Mucosa of descending colon (tissue), 3 donors: Measurements from ENCODE around the gene ST6GALNAC1. TPM values are rescaled to one million over a fixed set of nuclear protein-coding genes. Genes with fewer than 3 reads are reported as not detected.
A peak's percentile ranks its signal among the peaks of the same experiment; 100 is the strongest.

Source experiments
- ATAC-seq: fragments of 200-7000 bp; cut with Tn5 transposase; one replicate; pipeline ENCODE4 v1.9.1; 2020; ENCODE audit warnings: mild to moderate bottlenecking, moderate library complexity
- DNase-seq, 3 donors: peaks; one replicate each; pipeline ENCODE4 v3.0.0-alpha.2; 2020
- H3K36me3 ChIP-seq: fragments of 200-600 bp; one replicate; pipeline ENCODE4 v1.8.0; 2021; ENCODE audit warnings: low read depth, mild to moderate bottlenecking
- H3K4me1 ChIP-seq: fragments of 200-600 bp; one replicate; pipeline ENCODE4 v1.8.0; 2021; ENCODE audit warnings: low read depth, mild to moderate bottlenecking
- H3K4me3 ChIP-seq: fragments of 200-600 bp; one replicate; pipeline ENCODE4 v1.8.0; 2021; ENCODE audit warnings: mild to moderate bottlenecking
- H3K9me3 ChIP-seq: fragments of 200-600 bp; one replicate; pipeline ENCODE4 v1.8.0; 2021; ENCODE audit warnings: mild to moderate bottlenecking
- intact Hi-C, 2 donors: fragments of 100-400 bp; cut with DNase I in 1 of 2; cut with micrococcal nuclease in 1 of 2; formaldehyde crosslinking; loops; one replicate each; pipeline versions ENCODE4 v1.11.0 to v1.11.1; 2022; cut with DNase I, micrococcal nuclease
- long read RNA-seq, 2 donors: library from polyadenylated mRNA; unstranded; transcript quantifications; one replicate each; pipeline ENCODE4 v2.0.0, GENCODE V29; 2019 to 2021
- total RNA-seq, 3 donors: library from RNA; stranded (reverse); fragmentation: NEBNext Ultra II Directional in 2 of 3; extraction: Animal tissue kit (Norgen Biotek cat#: 25700) in 2 of 3; gene quantifications; one replicate each; pipeline versions ENCODE4 v1.2.1 to v1.2.4, GENCODE V29; 2021 to 2023
- TF ChIP-seq, protein P1 (sequence below): fragments of 200-600 bp; IDR thresholded peaks from one replicate; pipeline ENCODE4 v1.8.0; 2022; ENCODE audit warnings: antibody characterized with exemption, mild to moderate bottlenecking
- donor health status: DM: no; HTN: no; CAD: no; lungs with moderate emphysema.
- donor health status: DM: no; HTN: no; CAD: no.
- donor health status: DM: no; HTN: yes; CAD: no.

Gene ST6GALNAC1, protein sequence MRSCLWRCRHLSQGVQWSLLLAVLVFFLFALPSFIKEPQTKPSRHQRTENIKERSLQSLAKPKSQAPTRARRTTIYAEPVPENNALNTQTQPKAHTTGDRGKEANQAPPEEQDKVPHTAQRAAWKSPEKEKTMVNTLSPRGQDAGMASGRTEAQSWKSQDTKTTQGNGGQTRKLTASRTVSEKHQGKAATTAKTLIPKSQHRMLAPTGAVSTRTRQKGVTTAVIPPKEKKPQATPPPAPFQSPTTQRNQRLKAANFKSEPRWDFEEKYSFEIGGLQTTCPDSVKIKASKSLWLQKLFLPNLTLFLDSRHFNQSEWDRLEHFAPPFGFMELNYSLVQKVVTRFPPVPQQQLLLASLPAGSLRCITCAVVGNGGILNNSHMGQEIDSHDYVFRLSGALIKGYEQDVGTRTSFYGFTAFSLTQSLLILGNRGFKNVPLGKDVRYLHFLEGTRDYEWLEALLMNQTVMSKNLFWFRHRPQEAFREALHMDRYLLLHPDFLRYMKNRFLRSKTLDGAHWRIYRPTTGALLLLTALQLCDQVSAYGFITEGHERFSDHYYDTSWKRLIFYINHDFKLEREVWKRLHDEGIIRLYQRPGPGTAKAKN
- 100 to 1,000 TPM in 2 of 3 donors, 10 to 100 TPM in 1; 90.2 to 363 (median 336) TPM for total RNA-seq
- long read RNA-seq, donor 1, transcript ST6GALNAC1-201 (9 exons, 2,570 nt), result major isoform, 18 of 54 reads
- long read RNA-seq, donor 1, partial matches to known transcripts, result 30 of 54 reads
- long read RNA-seq, donor 1, other reads (novel, unspliced or antisense), result 6 of 54 reads
- long read RNA-seq, donor 2, transcript ST6GALNAC1-201 (9 exons, 2,570 nt), result major isoform, 69 of 114 reads
- long read RNA-seq, donor 2, partial matches to known transcripts, result 22 of 114 reads
- long read RNA-seq, donor 2, other reads (novel, unspliced or antisense), result 17 of 114 reads

DNA sequence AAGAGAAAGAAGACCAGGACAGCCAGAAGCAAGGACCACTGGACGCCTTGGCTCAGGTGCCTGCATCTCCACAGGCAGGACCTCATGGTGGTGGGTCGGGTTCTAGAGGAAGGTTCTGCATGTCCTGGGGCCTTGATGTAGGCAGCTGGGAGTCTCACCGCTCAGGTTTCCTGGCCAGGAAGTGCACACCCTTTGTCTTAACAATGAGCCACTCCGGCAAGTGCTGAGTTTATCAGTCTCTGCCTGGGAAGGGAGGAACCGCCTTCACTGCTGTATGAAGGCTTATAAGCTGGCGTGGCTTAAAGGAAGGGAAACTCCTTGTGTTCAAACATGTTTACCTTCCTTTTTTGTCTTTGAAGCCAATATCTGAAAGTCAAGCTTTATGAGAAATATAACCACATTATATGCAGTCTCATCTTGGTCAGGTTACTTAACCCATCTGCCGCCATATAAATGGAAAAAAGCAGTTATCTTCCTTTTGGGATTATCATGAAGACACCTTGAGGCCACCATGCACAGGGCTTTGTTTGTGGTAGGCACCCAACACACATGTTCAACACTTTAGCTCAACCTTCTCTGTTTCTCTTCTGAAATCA lies at the start of gene ST6GALNAC1:
TSS of gene ST6GALNAC1 (minus strand) at position 205 of the 596 bp plus-strand sequence. CDS start at position 86, 119 bp downstream.
- intact Hi-C loops, result no loop called here
- TF ChIP-seq, protein P1, sequence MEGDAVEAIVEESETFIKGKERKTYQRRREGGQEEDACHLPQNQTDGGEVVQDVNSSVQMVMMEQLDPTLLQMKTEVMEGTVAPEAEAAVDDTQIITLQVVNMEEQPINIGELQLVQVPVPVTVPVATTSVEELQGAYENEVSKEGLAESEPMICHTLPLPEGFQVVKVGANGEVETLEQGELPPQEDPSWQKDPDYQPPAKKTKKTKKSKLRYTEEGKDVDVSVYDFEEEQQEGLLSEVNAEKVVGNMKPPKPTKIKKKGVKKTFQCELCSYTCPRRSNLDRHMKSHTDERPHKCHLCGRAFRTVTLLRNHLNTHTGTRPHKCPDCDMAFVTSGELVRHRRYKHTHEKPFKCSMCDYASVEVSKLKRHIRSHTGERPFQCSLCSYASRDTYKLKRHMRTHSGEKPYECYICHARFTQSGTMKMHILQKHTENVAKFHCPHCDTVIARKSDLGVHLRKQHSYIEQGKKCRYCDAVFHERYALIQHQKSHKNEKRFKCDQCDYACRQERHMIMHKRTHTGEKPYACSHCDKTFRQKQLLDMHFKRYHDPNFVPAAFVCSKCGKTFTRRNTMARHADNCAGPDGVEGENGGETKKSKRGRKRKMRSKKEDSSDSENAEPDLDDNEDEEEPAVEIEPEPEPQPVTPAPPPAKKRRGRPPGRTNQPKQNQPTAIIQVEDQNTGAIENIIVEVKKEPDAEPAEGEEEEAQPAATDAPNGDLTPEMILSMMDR, result no peak
- DNase-seq (peak; percentile 71 to 90 (median 82)), ATAC-seq (peak; percentile 83)
- Histone ChIP-seq H3K9me3 (no peaks in the 10 kb centered on the region), H3K4me1 (peaks cover 19% of the 10 kb centered on the region), H3K4me3 (peak within 1 kb of the TSS; percentile 31), H3K36me3 (no peaks in the 10 kb centered on the region)

DNA sequence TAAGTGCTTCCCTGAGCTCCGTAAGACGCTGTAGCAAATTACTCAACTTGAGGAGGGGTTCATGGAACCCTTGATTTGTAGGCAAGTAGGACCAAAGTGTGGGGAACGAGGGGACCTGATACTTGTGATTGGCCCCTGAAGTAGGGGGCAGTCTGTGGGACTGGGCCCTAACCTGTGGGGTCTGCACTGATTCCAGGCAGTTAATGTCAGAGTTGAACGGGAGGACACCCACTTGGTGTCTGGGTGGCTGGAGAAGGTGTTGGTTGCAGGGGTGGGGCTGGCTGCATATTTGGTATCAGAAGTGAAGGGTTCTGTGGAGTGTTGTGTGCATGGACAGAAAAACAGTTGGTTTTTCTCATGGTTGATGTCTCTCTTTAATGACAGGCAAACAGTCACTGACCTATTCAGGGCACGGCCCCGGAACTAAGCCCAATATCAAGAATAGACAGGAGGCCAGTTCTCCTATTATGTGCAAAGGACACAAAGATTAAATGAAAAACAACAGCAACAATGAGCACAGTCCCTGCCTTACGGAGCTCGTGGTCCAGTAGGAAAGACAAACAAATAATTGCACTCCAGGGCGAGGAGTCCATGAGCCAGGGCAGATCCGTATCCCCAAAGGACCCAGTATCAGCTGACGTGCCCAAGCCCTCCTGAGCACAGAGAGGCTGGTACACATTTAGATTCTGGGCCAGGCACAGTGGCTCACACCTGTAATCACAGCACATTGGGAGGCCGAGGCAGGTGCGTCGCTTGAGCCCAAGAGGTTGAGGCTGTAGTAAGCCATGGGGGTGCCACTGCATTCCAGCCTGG lies 48.0 kb upstream of the ST6GALNAC1 start:
- H3K4me1 ChIP-seq, result no peaks in the 10 kb centered on the region
- H3K4me3 ChIP-seq, result no peak overlapping the region
- no peak for ATAC-seq
- peak in 1 of 3 donors; percentile 25 for DNase-seq
- no peaks in the 10 kb centered on the region for H3K9me3 ChIP-seq
- TF ChIP-seq, protein P1, result no peak
- no peaks in the 10 kb centered on the region for H3K36me3 ChIP-seq
- intact Hi-C loops, result no loop called here

DNA sequence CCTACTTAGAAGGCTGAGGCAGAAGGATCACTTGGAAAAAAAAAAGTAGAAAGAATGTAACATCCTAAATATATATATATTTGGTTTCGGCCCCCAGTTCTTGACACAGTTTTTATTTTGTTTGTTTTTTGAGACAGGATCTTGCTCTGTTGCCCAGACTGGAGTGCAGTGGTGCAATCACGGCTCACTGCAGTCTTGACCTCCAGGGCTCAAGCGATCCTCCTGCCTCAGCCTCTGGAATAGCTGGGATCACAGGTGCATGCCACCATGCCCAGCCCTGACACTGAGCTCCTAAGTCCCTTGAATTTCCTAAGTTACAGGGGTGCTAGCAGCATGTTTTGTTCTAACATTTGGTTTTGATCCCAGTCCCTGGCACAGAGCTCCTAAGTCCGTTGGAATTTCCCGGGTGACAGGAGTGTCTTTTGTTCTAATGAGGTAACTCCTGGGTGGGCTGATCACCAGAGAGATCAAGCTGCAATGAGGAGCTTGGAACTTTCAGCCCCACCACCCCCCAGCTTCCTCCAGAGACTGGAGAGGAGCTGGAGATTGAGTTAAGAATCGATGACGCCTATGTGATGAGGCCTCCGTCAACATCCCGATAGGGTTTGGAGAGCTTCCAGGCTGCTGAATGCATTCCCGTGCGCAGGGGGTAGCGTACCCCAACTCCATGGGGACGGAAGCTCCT lies 47.2 kb upstream of the ST6GALNAC1 start:
- H3K9me3 ChIP-seq, result no peaks in the 10 kb centered on the region
- DNase-seq (peak in 1 of 3 donors; percentile 29), ATAC-seq (no peak)
- no peak overlapping the region for H3K4me3 ChIP-seq
- TF ChIP-seq, protein P1, result no peak
- no peaks in the 10 kb centered on the region for H3K36me3 ChIP-seq
- intact Hi-C loops, result no loop called here
- no peaks in the 10 kb centered on the region for H3K4me1 ChIP-seq

DNA sequence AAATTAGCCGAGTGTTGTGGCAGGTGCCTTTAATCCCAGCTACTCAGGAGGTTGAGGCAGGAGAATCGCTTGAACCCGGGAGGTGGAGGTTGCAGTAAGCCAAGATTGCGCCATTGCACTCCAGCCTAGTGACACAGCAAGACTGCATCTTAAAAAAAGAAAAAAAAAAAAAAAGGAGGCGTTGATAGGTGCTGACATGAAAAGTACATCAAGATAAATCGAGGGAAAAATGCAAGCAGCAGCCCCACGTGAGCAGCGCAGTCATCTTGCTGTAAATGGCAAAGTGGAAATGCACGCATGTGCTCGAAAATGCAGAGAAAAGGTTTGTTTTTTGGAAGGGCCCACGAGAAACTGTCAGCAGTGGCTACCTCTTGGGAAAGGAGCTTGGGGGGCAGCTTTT lies 46.3 kb upstream of the ST6GALNAC1 start:
- ATAC-seq (no peak), DNase-seq (peak in 1 of 3 donors; percentile 2)
- Histone ChIP-seq H3K4me3 (no peak overlapping the region), H3K4me1 (no peaks in the 10 kb centered on the region), H3K36me3 (no peaks in the 10 kb centered on the region), H3K9me3 (no peaks in the 10 kb centered on the region)
- intact Hi-C loops, result no loop called here
- TF ChIP-seq, protein P1, result no peak
